AG08396 (cell line): ENCODE measurements around the gene GNPNAT1.

Experiments
- DNase-seq: peaks from one replicate; pipeline ENCODE4 v3.0.0; 2012; ENCODE audit warnings: low spot score, mixed read lengths

Gene GNPNAT1

DNA sequence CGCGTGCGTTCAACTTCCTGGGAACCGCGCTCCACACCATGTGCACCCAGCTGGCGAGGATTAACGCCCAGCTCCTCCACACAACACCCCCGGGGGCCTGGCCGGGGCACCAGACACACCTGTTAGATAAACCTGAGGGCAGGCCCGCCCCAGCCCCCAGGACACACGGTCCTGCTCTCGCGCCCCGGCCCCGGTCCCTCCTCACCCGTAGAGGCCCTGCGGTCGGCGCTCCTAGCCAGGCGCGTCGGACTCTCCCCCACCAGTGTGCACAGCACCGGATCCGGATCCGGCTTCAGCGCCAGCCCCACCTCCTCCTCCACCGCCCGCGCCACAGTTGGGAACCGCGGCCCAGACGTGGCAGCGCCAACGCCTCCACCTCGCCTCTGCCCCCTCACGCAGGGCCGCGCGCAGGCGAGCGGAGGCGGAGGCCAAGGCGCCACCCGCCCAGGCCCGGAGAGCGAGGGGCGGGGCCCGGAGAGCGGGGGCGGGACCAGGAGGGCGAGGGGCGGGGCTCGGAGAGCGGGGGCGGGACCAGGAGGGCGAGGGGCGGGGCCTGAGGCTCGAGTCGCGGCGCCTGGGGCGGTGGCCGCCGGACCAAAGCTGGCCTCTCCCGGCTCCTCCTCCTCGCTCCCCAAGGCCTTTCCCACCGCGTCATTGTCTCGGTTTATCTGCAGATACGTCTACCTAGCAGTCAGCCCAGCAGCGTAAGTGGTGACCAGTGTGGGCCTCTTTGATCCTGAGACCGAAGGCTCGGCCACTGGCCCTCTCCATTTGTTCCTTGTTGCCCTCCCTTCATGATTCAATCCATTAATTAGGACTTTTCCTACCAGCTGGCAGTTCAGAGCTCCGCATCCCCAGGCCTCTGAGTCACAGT lies at the start of gene GNPNAT1:
Gene GNPNAT1 (minus strand): TSS at position 385 of the 874 bp plus-strand sequence. CDS start 6,957 bp downstream, outside the sequence.
- peak; percentile 96 for DNase-seq

- peak; percentile 65 for DNase-seq
These were observed 49.5 kb upstream of the GNPNAT1 start for GRCh38 chr14:52840877-52841276.

DNA sequence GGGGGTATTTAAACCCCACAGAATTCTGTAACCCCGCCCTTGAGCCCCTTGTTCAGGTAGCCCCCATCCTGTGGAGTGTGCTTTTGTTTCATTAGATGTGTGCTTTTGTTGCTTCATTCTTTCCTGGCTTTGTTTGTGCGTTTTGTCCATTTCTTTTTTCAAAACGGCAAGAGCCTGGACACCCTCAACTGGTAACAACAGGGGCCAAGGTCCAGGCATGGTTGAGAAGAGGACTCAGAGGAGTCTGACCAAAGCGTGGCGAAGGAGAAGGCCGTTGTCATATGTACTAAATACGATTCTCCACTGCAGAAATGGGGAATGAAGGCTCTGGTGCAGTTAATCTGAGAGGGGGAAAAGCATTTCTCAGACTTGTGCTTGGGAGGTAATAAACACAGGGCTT lies 46.0 kb upstream of the GNPNAT1 start:
- no peak for DNase-seq

DNA sequence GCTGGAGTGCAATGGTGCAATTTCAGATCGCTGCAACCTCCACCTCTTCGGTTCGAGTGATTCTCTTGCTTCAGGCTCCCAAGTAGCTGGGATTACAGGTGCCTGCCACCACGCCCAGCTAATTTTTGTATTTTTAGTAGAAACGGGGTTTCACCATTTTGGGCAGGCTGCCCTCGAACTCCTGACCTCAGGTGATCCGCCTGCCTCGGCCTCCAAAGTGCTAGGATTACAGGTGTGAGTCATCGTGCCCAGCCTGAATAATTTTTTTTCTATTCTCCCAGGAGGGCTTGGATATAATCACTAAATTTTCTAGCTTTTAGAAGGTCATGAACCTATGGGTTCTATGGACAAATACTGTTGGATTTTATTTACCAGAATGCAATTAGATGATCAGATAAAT lies 44.7 kb upstream of the GNPNAT1 start:
- no peak for DNase-seq

DNA sequence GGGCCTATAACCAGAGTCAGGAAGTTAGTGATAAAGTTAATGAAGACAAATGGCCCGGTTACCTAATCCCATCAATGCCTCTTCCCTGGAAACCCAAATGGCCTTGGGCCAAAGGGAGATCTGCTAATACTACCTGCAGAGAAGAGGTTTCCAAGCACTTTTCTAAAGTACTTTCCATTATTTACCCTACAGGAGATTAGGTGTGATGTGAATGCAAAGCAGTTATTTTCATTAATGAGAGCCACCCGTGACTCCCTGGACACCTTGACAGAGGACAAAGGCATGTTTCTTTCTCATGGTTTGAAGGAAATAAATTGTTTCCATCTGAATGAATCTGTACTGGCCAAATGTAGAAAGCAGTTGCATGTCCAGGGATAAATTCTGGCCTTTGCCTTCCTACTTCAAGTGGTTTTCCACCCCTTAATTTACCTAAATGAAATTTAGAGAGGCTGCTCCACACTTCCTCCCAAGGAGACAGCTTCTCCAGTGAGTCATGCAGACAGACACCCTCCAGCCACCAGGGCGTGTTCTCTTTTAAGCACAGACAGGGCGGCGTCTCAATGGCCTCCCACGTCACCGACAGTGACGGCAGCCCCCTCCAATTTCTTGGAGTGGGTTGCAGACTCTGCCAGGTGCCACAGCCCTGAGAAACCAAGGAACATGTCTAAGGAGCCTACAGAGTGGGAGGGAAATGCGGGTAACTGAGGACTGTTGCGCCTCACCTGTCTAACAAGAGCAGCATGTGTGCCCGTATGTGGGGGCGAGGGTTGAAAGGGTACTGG lies 43.9 kb upstream of the GNPNAT1 start:
- no peak for DNase-seq

DNA sequence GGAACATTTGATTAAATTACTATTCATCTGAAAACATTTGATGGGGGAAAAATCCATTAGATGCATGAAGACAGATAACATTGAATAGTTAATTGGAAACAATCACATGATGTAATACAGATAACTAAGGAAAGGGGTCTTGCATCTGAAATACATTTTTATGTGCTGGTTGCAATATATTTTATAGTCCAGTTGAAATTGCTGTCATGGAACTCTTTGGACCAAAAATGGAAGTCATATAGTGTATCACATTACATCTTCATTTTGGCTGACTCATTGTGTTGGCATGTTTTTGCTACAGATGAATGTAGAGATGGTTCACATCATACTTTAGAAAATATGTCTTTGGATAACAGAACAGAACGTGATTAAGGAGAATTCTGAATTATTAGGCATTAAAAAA lies 43.0 kb upstream of the GNPNAT1 start:
- DNase-seq: peak; percentile 25

DNA sequence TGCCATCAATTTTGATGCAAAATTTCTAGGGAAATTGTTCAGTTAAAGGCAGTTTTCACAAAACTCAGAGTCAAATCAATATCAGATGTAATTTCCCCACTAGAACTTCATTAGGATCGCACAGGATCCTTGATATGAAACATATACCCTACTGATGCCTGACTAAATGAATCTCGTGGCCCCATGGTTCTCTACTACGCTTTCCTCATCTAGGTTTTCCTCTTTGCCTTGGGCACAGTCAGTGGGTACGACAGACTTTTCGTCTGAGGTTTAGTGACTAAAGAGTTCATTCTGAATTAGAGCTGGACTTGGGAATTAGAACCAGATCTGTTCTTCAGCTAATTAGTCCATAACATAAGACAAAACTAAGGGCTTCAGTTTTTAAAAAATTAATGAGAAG lies 42.5 kb upstream of the GNPNAT1 start:
- no peak for DNase-seq

DNA sequence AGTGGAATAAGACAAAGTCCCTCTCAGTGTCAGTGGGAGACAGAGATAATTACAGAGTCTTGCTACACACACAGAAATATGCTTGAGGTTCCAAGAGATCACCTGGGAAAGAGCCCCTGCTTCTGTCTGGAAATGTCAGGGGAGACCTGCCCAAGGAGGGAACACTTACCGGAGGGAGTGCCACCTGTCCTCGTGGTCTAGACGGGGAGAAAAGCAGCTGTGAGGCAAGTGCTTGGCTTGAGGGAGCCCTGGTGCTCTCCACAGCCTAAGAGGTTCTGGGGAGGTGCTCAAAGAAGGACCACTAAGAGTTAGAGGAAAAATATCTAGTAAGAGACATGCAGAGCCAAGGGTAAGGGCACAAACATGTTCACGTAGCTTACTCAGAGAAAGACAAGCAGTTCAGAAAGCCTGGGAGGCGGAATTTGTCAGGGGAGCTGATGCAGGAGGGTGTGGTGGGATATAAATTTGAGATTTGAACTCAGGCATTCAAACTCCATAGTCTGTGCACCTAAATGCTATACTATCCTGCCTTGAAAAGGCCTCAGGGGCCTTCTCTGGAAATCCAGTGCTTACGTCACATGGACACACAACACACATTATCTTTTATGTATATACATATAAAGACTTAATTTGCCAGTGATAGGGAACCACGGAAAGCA lies 38.2 kb upstream of the GNPNAT1 start:
- DNase-seq: no peak

DNA sequence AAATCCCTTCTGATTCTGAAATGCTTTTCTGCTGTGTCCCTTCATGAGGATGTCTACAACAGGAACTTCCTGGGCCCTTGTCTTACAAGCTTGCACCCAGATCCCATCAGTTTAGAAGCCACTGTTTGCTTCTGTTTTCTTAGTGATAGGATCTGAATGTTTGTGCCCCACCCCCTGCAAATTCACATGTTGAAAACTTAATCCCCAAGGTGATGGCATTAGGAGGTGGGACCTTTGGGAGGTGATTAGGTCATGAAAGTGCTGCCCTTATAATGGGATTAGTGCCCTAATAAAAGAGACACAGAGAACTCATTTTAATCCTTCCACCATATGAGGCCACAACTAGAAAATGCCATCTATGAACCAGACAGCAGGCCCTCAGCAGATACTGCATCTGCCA lies 36.0 kb upstream of the GNPNAT1 start:
- DNase-seq: no peak

- no peak for DNase-seq
These were observed 33.7 kb upstream of the GNPNAT1 start for GRCh38 chr14:52825085-52825484.

- no peak for DNase-seq
These were observed 33.1 kb upstream of the GNPNAT1 start for GRCh38 chr14:52824462-52824861.

- no peak for DNase-seq
These were observed 30.4 kb upstream of the GNPNAT1 start for GRCh38 chr14:52821805-52822250.

GRCh38 chr14:52808101-52808500 lies 16.7 kb upstream of the GNPNAT1 start:
- no peak for DNase-seq

DNA sequence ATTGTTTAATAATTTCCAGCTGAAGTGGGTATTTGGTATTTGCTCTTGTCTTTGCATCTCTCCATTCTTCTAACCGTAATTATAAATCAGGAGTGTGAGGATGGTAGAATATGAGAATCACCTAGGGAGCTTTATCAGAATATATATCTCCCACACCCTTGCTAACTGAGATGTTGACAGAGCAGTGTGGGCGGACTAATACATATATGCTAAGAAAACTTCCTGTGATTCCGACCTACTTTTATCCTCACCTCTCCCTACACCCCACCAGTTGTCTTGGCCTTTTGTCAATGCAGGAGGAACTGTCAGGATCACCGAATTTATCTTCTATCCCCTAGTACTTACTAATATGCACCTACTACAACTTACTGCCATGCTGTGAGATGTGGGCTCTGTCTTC lies 14.7 kb upstream of the GNPNAT1 start:
- DNase-seq: no peak

- peak; percentile 55 for DNase-seq
These were observed 11.2 kb upstream of the GNPNAT1 start for GRCh38 chr14:52802597-52802996.

GRCh38 chr14:52801014-52801712 lies 9.8 kb upstream of the GNPNAT1 start:
- DNase-seq: peak; percentile 53

DNA sequence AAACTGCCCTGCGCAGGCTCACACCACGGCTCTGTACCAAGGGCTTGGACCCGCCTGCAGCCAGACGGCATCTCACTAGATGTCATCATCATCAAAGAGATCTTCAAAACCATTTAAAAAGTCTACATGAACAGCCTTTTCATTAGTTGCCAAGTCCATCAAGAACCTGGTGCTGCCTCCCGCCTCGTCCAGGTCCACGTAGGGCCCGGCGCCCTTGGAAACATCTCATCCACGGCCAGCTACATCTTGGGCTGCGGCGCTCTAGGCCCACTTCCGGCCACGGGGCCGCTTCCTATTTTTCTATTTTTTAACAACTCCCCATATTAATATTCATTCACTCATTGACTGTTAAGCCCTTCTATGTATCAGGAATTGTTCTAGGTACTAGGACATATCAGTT lies 7.4 kb upstream of the GNPNAT1 start:
- no peak for DNase-seq

DNA sequence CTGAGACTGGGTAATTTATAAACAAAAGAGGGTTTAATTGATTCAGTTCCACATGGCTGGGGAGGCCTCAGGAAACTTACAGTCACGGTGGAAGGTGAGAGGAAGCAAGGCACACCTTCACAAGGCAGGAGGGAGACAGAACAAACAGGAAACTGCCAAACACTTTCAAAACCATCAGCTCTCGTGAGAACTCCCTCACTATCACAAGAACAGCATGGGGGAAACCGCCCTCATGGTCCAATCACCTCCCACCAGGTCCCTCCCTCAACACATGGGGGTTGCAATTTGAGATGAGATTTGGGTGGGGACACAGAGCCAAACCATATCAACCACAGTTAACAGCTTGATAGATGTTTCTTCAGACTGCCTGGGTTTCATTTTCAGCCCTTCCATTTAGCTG lies 6.2 kb upstream of the GNPNAT1 start:
- DNase-seq: no peak

- no peak for DNase-seq
These were observed 1.7 kb upstream of the GNPNAT1 start for GRCh38 chr14:52793061-52793460.

GRCh38 chr14:52792097-52792415 lies 649 bp upstream of the GNPNAT1 start:
- no peak for DNase-seq

- DNase-seq: peak; percentile 10
These were observed 618 bp downstream of the GNPNAT1 start for GRCh38 chr14:52790756-52791222.
